Activated CD4-positive, alpha-beta T cell treated with anti-CD3 and anti-CD28 coated beads, Interleukin-2, amount 50 U/mL, for 16 hours (primary cell): ENCODE data around the gene TLE7.

ENCODE experiments used
- DNase-seq: peaks from one replicate; pipeline ENCODE4 v3.0.0-alpha.2; 2020

TLE7 gene

GRCh38 chr16:71412270-71413160 is 29.3 kb downstream of the TLE7 start:
- peak; percentile 68 for DNase-seq

- no peak for DNase-seq
Measured at GRCh38 chr16:71410146-71410545, 31.7 kb downstream of the TLE7 start.

- no peak for DNase-seq
Measured at GRCh38 chr16:71409011-71409775, 32.7 kb downstream of the TLE7 start.

- no peak for DNase-seq
Measured at GRCh38 chr16:71408536-71408935, 33.3 kb downstream of the TLE7 start.

- no peak for DNase-seq
Measured at GRCh38 chr16:71407731-71408130, 34.1 kb downstream of the TLE7 start.

GRCh38 chr16:71406724-71407123 is 35.1 kb downstream of the TLE7 start:
- DNase-seq = no peak

GRCh38 chr16:71406316-71406715 is 35.5 kb downstream of the TLE7 start:
- no peak for DNase-seq

- no peak for DNase-seq
Measured at GRCh38 chr16:71404364-71404763, 37.5 kb downstream of the TLE7 start.

GRCh38 chr16:71402674-71403073 is 39.2 kb downstream of the TLE7 start:
- no peak for DNase-seq

- no peak for DNase-seq
Measured at GRCh38 chr16:71402007-71402406, 39.8 kb downstream of the TLE7 start.

GRCh38 chr16:71399801-71400563 is 41.9 kb downstream of the TLE7 start:
- no peak for DNase-seq

- no peak for DNase-seq
Measured at GRCh38 chr16:71396594-71396993, 45.3 kb downstream of the TLE7 start.

- DNase-seq = no peak
Measured at GRCh38 chr16:71389330-71389729, 52.5 kb downstream of the TLE7 start.

- DNase-seq = no peak
Measured at GRCh38 chr16:71387045-71387871, 54.6 kb downstream of the TLE7 start.

GRCh38 chr16:71384073-71384724 is 57.7 kb downstream of the TLE7 start:
- DNase-seq = no peak

GRCh38 chr16:71383054-71383773 is 58.6 kb downstream of the TLE7 start:
- DNase-seq = peak; percentile 20

GRCh38 chr16:71380831-71381230 is 61.0 kb downstream of the TLE7 start:
- no peak for DNase-seq
